Astrocyte (in vitro differentiated cells and primary cell): Measurements from ENCODE around the gene MAGEA11. TPM values are rescaled to one million over a fixed set of nuclear protein-coding genes. Genes with fewer than 3 reads are reported as not detected.
"Not testable (repeated sequence)": the region's sequence is repeated elsewhere in the genome, so short reads cannot be mapped to it uniquely, and the experiment has no call there.

Experiments
- DNase-seq: peaks from one replicate; pipeline ENCODE4 v3.0.0-alpha.2; 2010; ENCODE audit warnings: low read depth
- FAIRE-seq: peaks from 2 replicates; lab custom pipeline; 2011; peaks lifted over from hg19 to GRCh38; lab: Jason Lieb, UNC
- H2AFZ ChIP-seq: 2 replicates; pipeline ENCODE4 v1.6.0; 2012; ENCODE audit warnings: low read depth, low read length, inconsistent platforms
- H3K27ac ChIP-seq: 2 replicates; pipeline ENCODE4 v1.5.1; 2011; ENCODE audit warnings: low read depth, low read length, inconsistent platforms
- H3K27me3 ChIP-seq: 2 replicates; pipeline ENCODE4 v1.6.0; 2011; ENCODE audit warnings: low read length, inconsistent platforms; ENCODE audit not compliant: insufficient read depth
- H3K36me3 ChIP-seq: 2 replicates; pipeline ENCODE4 v1.5.1; 2011; ENCODE audit warnings: low read length, inconsistent platforms; ENCODE audit not compliant: insufficient read depth
- H3K4me1 ChIP-seq: 2 replicates; pipeline ENCODE4 v1.5.1; 2011; ENCODE audit warnings: low read length, inconsistent platforms; ENCODE audit not compliant: insufficient read depth
- H3K4me2 ChIP-seq: 2 replicates; pipeline ENCODE4 v1.6.0; 2012; ENCODE audit warnings: low read length, inconsistent platforms
- H3K4me3 ChIP-seq: 2 replicates; pipeline ENCODE4 v1.5.1; 2011; ENCODE audit warnings: low read depth, mild to moderate bottlenecking, low read length, inconsistent platforms; ENCODE audit not compliant: insufficient read depth
- H3K79me2 ChIP-seq: 2 replicates; pipeline ENCODE4 v1.6.0; 2012; ENCODE audit warnings: mild to moderate bottlenecking, low read length, inconsistent platforms; ENCODE audit not compliant: insufficient read depth
- H3K9ac ChIP-seq: 2 replicates; pipeline ENCODE4 v1.6.0; 2012; ENCODE audit warnings: mild to moderate bottlenecking, low read length, inconsistent platforms
- H3K9me3 ChIP-seq: 2 replicates; pipeline ENCODE4 v1.5.1; 2012; ENCODE audit warnings: low read depth, mild to moderate bottlenecking, low read length, inconsistent platforms; ENCODE audit not compliant: insufficient read depth
- H4K20me1 ChIP-seq: 2 replicates; pipeline ENCODE4 v1.6.0; 2012; ENCODE audit warnings: low read length, inconsistent platforms; ENCODE audit not compliant: insufficient read depth
- H3K27ac Mint-ChIP-seq: one replicate; pipeline ENCODE4 v1.8.0; 2021; ENCODE audit warnings: mild to moderate bottlenecking, mixed read lengths; ENCODE audit not compliant: unreplicated experiment
- H3K27me3 Mint-ChIP-seq: one replicate; pipeline ENCODE4 v1.8.0; 2021; ENCODE audit warnings: low read depth, mixed read lengths; ENCODE audit not compliant: unreplicated experiment
- H3K36me3 Mint-ChIP-seq: one replicate; pipeline ENCODE4 v1.8.0; 2021; ENCODE audit warnings: low read depth, mixed read lengths; ENCODE audit not compliant: unreplicated experiment
- H3K4me1 Mint-ChIP-seq: one replicate; pipeline ENCODE4 v1.8.0; 2021; ENCODE audit warnings: low read depth, mixed read lengths; ENCODE audit not compliant: unreplicated experiment
- H3K4me3 Mint-ChIP-seq: one replicate; pipeline ENCODE4 v1.8.0; 2021; ENCODE audit warnings: mild to moderate bottlenecking, moderate library complexity, mixed read lengths; ENCODE audit not compliant: unreplicated experiment
- H3K9me3 Mint-ChIP-seq: one replicate; pipeline ENCODE4 v1.8.0; 2021; ENCODE audit warnings: mild to moderate bottlenecking, mixed read lengths; ENCODE audit not compliant: unreplicated experiment
- CTCF ChIP-seq: IDR thresholded peaks from 2 replicates; pipeline ENCODE4 v1.5.1; 2011; ENCODE audit warnings: low read depth, mild to moderate bottlenecking, inconsistent platforms, low read length, moderate library complexity; ENCODE audit not compliant: insufficient read depth
- EZH2 ChIP-seq: IDR thresholded peaks from 2 replicates; pipeline ENCODE4 v1.6.1; 2012; ENCODE audit warnings: mild to moderate bottlenecking, low read length, inconsistent platforms; ENCODE audit not compliant: insufficient read depth
- total RNA-seq: library from RNA; stranded (reverse); gene quantifications from 2 replicates; pipeline ENCODE4 v1.2.1, GENCODE V29; 2021

Gene MAGEA11
- total RNA-seq, 1 donor from 2014 or later: not detected

- FAIRE-seq (no peak), DNase-seq (no peak)
- H3K36me3 Mint-ChIP-seq: no peaks in the 10 kb centered on the region
- Histone ChIP-seq H3K27ac (no peak overlapping the region), H3K27me3 (no peaks in the 10 kb centered on the region), H3K9me3 (no peaks in the 10 kb centered on the region), H3K79me2 (no peaks in the 10 kb centered on the region), H3K4me2 (no peak overlapping the region), H3K9ac (no peak overlapping the region), H3K4me1 (no peaks in the 10 kb centered on the region), H3K4me3 (no peak overlapping the region), H2AFZ (no peak overlapping the region), H3K36me3 (no peaks in the 10 kb centered on the region), H4K20me1 (no peaks in the 10 kb centered on the region)
- no peak overlapping the region for H3K27ac Mint-ChIP-seq
- H3K27me3 Mint-ChIP-seq: peaks cover 2% of the 10 kb centered on the region
- H3K4me1 Mint-ChIP-seq: no peaks in the 10 kb centered on the region
- H3K4me3 Mint-ChIP-seq: no peak overlapping the region
- TF ChIP-seq EZH2 (no peak), CTCF (no peak)
- peaks cover 1% of the 10 kb centered on the region for H3K9me3 Mint-ChIP-seq
Measured at GRCh38 chrX:149721778-149722177, 9.9 kb downstream of the MAGEA11 start.

- not testable (repeated sequence) for H3K9ac ChIP-seq, H3K4me3 ChIP-seq, H3K4me1 Mint-ChIP-seq, DNase-seq, H3K79me2 ChIP-seq, H3K9me3 Mint-ChIP-seq, H3K4me2 ChIP-seq, H3K27me3 ChIP-seq, H3K9me3 ChIP-seq, H3K36me3 Mint-ChIP-seq, H3K4me3 Mint-ChIP-seq, H3K27me3 Mint-ChIP-seq, H4K20me1 ChIP-seq, H2AFZ ChIP-seq, H3K4me1 ChIP-seq, H3K27ac Mint-ChIP-seq, H3K27ac ChIP-seq, H3K36me3 ChIP-seq
- peak; percentile 13 for FAIRE-seq
Measured at GRCh38 chrX:149723583-149724118, 11.8 kb downstream of the MAGEA11 start.

- not testable (repeated sequence) for H3K36me3 Mint-ChIP-seq, H2AFZ ChIP-seq, H3K27ac ChIP-seq, H3K9me3 Mint-ChIP-seq, H3K4me2 ChIP-seq, H3K4me1 ChIP-seq, H3K9ac ChIP-seq, H3K4me3 ChIP-seq, H3K27ac Mint-ChIP-seq, H3K4me3 Mint-ChIP-seq, H3K27me3 Mint-ChIP-seq, H3K79me2 ChIP-seq, H3K9me3 ChIP-seq, H3K36me3 ChIP-seq, FAIRE-seq, H4K20me1 ChIP-seq, H3K27me3 ChIP-seq, DNase-seq, H3K4me1 Mint-ChIP-seq
Measured at GRCh38 chrX:149727308-149727707, 15.4 kb downstream of the MAGEA11 start.

GRCh38 chrX:149742269-149742668 lies 30.4 kb downstream of the MAGEA11 start:
- H3K36me3 ChIP-seq, H3K27me3 Mint-ChIP-seq, H3K4me3 ChIP-seq, H3K27me3 ChIP-seq, H4K20me1 ChIP-seq, H3K4me1 Mint-ChIP-seq, H3K4me3 Mint-ChIP-seq, H3K36me3 Mint-ChIP-seq, H3K9ac ChIP-seq, H3K9me3 Mint-ChIP-seq, H3K79me2 ChIP-seq, H3K9me3 ChIP-seq, H3K27ac ChIP-seq, FAIRE-seq, H3K4me2 ChIP-seq, DNase-seq, H2AFZ ChIP-seq, H3K27ac Mint-ChIP-seq, H3K4me1 ChIP-seq: not testable (repeated sequence)

DNA sequence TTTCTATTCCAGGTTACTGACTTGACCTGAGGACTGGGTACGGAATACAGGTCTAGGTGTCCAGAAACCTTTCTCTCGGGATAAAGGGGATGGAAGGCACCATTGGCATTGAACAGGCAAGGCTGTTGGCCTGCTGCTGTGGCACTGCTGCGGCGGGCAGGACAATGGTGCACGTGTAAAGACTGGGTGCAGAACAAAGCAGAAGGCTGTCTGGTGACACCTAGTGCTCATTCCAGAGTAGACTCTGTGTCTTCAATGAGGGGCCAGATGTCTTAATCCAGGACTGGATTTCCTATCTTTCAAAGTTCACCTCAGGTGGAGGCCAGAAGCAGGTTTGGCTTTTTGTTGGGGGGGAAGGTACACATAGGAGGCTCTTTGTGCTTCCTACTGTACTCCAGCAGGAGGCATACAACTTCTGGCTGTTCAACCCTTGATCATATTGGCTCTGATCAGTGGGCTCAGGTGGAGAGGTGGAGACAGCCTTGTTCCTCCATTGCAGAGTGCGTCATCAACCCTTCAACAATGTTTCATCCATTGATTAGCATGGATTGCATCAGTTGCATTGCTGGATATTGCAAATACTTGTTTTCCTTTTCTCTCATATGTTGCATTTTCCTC lies 34.6 kb downstream of the MAGEA11 start:
- H3K27ac Mint-ChIP-seq, H3K27me3 ChIP-seq, H3K9me3 Mint-ChIP-seq, H3K9ac ChIP-seq, H3K27me3 Mint-ChIP-seq, H3K4me1 Mint-ChIP-seq, H3K4me2 ChIP-seq, H4K20me1 ChIP-seq, H3K36me3 ChIP-seq, H3K4me3 Mint-ChIP-seq, H3K79me2 ChIP-seq, H3K9me3 ChIP-seq, DNase-seq, H3K4me3 ChIP-seq, H3K36me3 Mint-ChIP-seq, H2AFZ ChIP-seq, H3K27ac ChIP-seq, H3K4me1 ChIP-seq: not testable (repeated sequence)
- peak; percentile 98 for FAIRE-seq
